ENCODE results near the gene CFAP119. TPM values are rescaled to one million over a fixed set of nuclear protein-coding genes. Genes with fewer than 3 reads are reported as not detected.

The CFAP119 gene
- total RNA-seq, 1 experiment from 2014 or later: 11.7 TPM

DNA sequence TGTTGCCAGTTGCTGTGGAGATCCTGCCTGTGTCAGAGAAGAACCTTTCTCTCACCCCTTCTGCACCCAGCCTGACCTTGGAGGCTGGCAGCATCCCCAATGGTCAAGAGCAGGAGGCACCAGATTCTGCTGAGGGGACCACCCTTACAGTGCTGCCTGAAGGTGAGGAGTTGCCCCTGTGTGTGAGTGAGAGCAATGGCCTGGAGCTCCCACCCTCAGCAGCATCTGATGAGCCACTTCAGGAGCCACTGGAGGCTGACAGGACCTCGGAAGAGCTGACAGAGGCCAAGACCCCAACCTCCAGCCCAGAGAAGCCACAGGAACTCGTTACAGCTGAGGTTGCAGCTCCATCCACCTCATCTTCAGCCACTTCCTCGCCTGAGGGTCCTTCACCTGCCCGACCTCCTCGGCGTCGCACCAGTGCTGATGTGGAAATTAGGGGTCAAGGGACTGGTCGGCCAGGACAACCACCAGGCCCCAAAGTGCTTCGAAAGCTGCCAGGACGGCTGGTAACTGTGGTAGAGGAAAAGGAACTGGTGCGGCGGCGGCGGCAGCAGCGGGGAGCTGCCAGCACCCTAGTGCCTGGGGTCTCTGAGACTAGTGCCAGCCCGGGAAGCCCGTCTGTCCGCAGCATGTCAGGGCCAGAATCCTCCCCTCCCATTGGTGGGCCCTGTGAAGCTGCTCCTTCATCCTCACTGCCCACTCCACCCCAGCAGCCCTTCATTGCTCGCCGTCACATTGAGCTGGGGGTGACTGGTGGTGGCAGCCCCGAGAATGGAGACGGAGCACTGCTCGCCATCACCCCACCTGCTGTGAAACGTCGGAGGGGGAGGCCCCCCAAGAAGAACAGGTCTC is 23.8 kb downstream of the CFAP119 start:
- H3K27ac ChIP-seq (ENCODE audit: low read depth, low read length, poor library complexity, severe bottlenecking): no peak overlapping the region
- no peaks in the 10 kb centered on the region for H3K27me3 ChIP-seq (replicated peaks; ENCODE audit: insufficient read depth, low read depth, low read length, poor library complexity)
- DNase-seq (ENCODE audit: low spot score): no peak
- no peaks in the 10 kb centered on the region for H3K4me1 ChIP-seq (ENCODE audit: insufficient read depth, low read length, poor library complexity, severe bottlenecking)
- H3K4me3 ChIP-seq (ENCODE audit: low read depth, low read length, poor library complexity, severe bottlenecking): no peak overlapping the region
- ChIA-PET CTCF (no interaction called here), POLR2A (ENCODE audit: low non-redundant PET) (no interaction called here)
- peaks cover 78% of the 10 kb centered on the region for H3K36me3 ChIP-seq (ENCODE audit: insufficient read depth, low read length, poor library complexity, severe bottlenecking)
- BruUV-seq (replicated peaks): TSS peak; percentile 26
- H3K9me3 ChIP-seq (ENCODE audit: low read depth, low read length, poor library complexity, severe bottlenecking): no peaks in the 10 kb centered on the region
- no peak for TF ChIP-seq EZH2 (IDR thresholded peaks at IDR 0.05; ENCODE audit: borderline replicate concordance, low read depth, low read length, poor library complexity, severe bottlenecking)
- intact Hi-C loops (cut with micrococcal nuclease; ENCODE audit: unreplicated experiment): no loop called here

DNA sequence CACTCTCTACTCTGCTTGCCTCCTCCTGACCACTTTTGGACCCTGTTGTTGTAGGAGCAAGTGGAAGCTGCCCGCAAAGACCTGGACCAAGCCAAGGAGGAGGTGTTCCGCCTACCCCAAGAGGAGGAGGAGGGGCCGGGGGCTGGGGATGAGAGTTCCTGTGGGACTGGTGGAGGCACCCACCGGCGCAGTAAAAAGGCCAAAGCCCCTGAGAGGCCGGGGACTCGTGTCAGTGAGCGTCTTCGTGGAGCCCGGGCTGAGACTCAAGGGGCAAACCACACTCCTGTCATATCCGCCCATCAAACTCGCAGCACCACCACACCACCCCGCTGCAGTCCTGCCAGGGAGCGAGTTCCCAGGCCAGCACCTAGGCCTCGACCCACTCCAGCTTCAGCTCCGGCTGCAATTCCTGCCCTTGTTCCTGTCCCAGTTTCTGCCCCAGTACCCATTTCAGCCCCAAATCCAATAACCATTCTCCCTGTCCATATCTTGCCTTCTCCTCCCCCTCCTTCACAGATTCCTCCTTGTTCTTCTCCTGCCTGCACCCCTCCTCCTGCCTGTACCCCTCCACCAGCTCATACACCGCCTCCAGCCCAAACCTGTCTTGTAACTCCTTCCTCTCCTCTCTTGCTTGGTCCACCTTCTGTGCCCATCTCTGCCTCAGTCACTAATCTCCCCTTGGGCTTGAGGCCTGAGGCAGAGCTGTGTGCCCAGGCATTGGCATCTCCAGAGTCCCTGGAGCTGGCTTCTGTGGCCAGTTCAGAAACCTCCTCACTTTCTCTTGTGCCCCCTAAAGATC is 24.7 kb downstream of the CFAP119 start:
- Histone ChIP-seq H3K27me3 (replicated peaks; ENCODE audit: insufficient read depth, low read depth, low read length, poor library complexity) (no peaks in the 10 kb centered on the region), H3K4me1 (ENCODE audit: insufficient read depth, low read length, poor library complexity, severe bottlenecking) (no peaks in the 10 kb centered on the region), H3K27ac (ENCODE audit: low read depth, low read length, poor library complexity, severe bottlenecking) (no peak overlapping the region), H3K36me3 (ENCODE audit: insufficient read depth, low read length, poor library complexity, severe bottlenecking) (peaks cover 81% of the 10 kb centered on the region), H3K9me3 (ENCODE audit: low read depth, low read length, poor library complexity, severe bottlenecking) (no peaks in the 10 kb centered on the region), H3K4me3 (ENCODE audit: low read depth, low read length, poor library complexity, severe bottlenecking) (no peak overlapping the region)
- ChIA-PET POLR2A (ENCODE audit: low non-redundant PET) (no interaction called here), CTCF (no interaction called here)
- TF ChIP-seq EZH2 (IDR thresholded peaks at IDR 0.05; ENCODE audit: borderline replicate concordance, low read depth, low read length, poor library complexity, severe bottlenecking): no peak
- TF ChIP-seq, protein P1, sequence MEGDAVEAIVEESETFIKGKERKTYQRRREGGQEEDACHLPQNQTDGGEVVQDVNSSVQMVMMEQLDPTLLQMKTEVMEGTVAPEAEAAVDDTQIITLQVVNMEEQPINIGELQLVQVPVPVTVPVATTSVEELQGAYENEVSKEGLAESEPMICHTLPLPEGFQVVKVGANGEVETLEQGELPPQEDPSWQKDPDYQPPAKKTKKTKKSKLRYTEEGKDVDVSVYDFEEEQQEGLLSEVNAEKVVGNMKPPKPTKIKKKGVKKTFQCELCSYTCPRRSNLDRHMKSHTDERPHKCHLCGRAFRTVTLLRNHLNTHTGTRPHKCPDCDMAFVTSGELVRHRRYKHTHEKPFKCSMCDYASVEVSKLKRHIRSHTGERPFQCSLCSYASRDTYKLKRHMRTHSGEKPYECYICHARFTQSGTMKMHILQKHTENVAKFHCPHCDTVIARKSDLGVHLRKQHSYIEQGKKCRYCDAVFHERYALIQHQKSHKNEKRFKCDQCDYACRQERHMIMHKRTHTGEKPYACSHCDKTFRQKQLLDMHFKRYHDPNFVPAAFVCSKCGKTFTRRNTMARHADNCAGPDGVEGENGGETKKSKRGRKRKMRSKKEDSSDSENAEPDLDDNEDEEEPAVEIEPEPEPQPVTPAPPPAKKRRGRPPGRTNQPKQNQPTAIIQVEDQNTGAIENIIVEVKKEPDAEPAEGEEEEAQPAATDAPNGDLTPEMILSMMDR (conservative IDR thresholded peaks at IDR 0.05; ENCODE audit: low read depth, low read length): no peak
- no TSS peak for BruUV-seq (replicated peaks)
- intact Hi-C loops (cut with micrococcal nuclease; ENCODE audit: unreplicated experiment): no loop called here
- no peak for DNase-seq (ENCODE audit: low spot score)

DNA sequence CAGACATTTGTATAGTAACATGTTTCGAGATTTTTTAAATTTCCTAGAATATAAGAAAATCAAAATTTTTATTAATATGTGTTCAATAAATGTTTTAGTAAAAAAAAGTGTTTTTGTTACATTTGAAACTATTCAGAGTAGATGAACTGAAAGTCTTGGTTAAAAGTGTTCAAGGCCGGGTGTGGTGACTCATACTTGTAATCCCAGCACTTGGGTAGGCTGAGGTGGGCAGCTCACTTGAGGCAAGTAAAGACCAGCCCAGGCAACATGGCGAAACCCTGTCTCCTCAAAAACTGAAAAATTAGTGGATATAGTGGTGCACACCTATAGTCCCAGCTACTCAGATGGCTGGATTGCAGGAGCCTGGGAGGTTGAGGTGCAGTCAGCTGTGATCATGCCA is 30.5 kb downstream of the CFAP119 start:
- no TSS peak for BruUV-seq (replicated peaks)
- H3K36me3 ChIP-seq (ENCODE audit: insufficient read depth, low read length, poor library complexity, severe bottlenecking): peaks cover 73% of the 10 kb centered on the region
- intact Hi-C loops (cut with micrococcal nuclease; ENCODE audit: unreplicated experiment): no loop called here
- no peaks in the 10 kb centered on the region for H3K4me1 ChIP-seq (ENCODE audit: insufficient read depth, low read length, poor library complexity, severe bottlenecking)
- H3K4me3 ChIP-seq (ENCODE audit: low read depth, low read length, poor library complexity, severe bottlenecking): no peak overlapping the region
- H3K27me3 ChIP-seq (replicated peaks; ENCODE audit: insufficient read depth, low read depth, low read length, poor library complexity): no peaks in the 10 kb centered on the region
- no peaks in the 10 kb centered on the region for H3K9me3 ChIP-seq (ENCODE audit: low read depth, low read length, poor library complexity, severe bottlenecking)
- no peak for TF ChIP-seq EZH2 (IDR thresholded peaks at IDR 0.05; ENCODE audit: borderline replicate concordance, low read depth, low read length, poor library complexity, severe bottlenecking)
- TF ChIP-seq, protein P1 (conservative IDR thresholded peaks at IDR 0.05; ENCODE audit: low read depth, low read length): no peak
- POLR2A ChIA-PET (ENCODE audit: low non-redundant PET): no interaction called here
- CTCF ChIA-PET: no interaction called here
- no peak for DNase-seq (ENCODE audit: low spot score)
- no peak overlapping the region for H3K27ac ChIP-seq (ENCODE audit: low read depth, low read length, poor library complexity, severe bottlenecking)
